GM18951 (cell line): ENCODE results near the gene APIP.
"Not testable (repeated sequence)": the region's sequence is repeated elsewhere in the genome, so short reads cannot be mapped to it uniquely, and the experiment has no call there.

ENCODE experiments used
- POLR2A ChIP-seq: IDR thresholded peaks from 4 replicates; pipeline ENCODE4 v1.6.1; 2011; ENCODE audit warnings: mild to moderate bottlenecking; ENCODE audit not compliant: insufficient read length, insufficient read depth; ENCODE audit errors: extremely low read depth
- in situ Hi-C: fragments of 300-500 bp; cut with MboI; formaldehyde crosslinking; loops from one replicate; pipeline ENCODE4 v1.12.0; 2022; ENCODE audit warnings: low sequenced_read_pairs, mixed read lengths, inconsistent platforms; ENCODE audit not compliant: unreplicated experiment

The APIP gene

GRCh38 chr11:34915136-34916014 is 804 bp downstream of the APIP start:
- TF ChIP-seq POLR2A, result no peak

GRCh38 chr11:34913556-34913955 is 2.6 kb downstream of the APIP start:
- in situ Hi-C loops, result not testable (repeated sequence)

More at GRCh38 chr11:34915136-34916014, 804 bp downstream of the APIP start:
- in situ Hi-C loops, result no loop called here

GRCh38 chr11:34911676-34912075 is 4.5 kb downstream of the APIP start:
- no peak for TF ChIP-seq POLR2A

GRCh38 chr11:34910817-34911216 is 5.4 kb downstream of the APIP start:
- no peak for TF ChIP-seq POLR2A
- in situ Hi-C loops, result no loop called here

More at GRCh38 chr11:34911676-34912075, 4.5 kb downstream of the APIP start:
- in situ Hi-C loops, result no loop called here

- no peak for TF ChIP-seq POLR2A
- in situ Hi-C loops, result no loop called here
Observed at GRCh38 chr11:34909955-34910354, 6.2 kb downstream of the APIP start.

GRCh38 chr11:34909415-34909814 is 6.8 kb downstream of the APIP start:
- TF ChIP-seq POLR2A, result no peak
- in situ Hi-C loops, result no loop called here

GRCh38 chr11:34907934-34908593 is 8.1 kb downstream of the APIP start:
- no peak for TF ChIP-seq POLR2A
- in situ Hi-C loops, result no loop called here

GRCh38 chr11:34905666-34906065 is 10.5 kb downstream of the APIP start:
- TF ChIP-seq POLR2A, result no peak
- in situ Hi-C loops, result no loop called here

- TF ChIP-seq POLR2A, result no peak
- in situ Hi-C loops, result no loop called here
Observed at GRCh38 chr11:34904421-34904955, 11.7 kb downstream of the APIP start.

- in situ Hi-C loops, result loop anchor here (10.0 kb wide), 1 partner anchor 315 kb away; no protein-coding TSS in a partner anchor
- no peak for TF ChIP-seq POLR2A
Observed at GRCh38 chr11:34899633-34900016, 16.6 kb downstream of the APIP start.

GRCh38 chr11:34898474-34898873 is 17.7 kb downstream of the APIP start:
- TF ChIP-seq POLR2A, result no peak
- in situ Hi-C loops, result loop anchor here (10.0 kb wide), 1 partner anchor 314 kb away; no protein-coding TSS in a partner anchor

- no peak for TF ChIP-seq POLR2A
- in situ Hi-C loops, result loop anchor here (10.0 kb wide), 1 partner anchor 313 kb away; no protein-coding TSS in a partner anchor
Observed at GRCh38 chr11:34897171-34897870, 18.9 kb downstream of the APIP start.

- in situ Hi-C loops, result loop anchor here (10.0 kb wide), 1 partner anchor 311 kb away; no protein-coding TSS in a partner anchor
Observed at GRCh38 chr11:34896191-34896590, 20.0 kb downstream of the APIP start.

GRCh38 chr11:34893416-34893815 is 22.8 kb downstream of the APIP start:
- TF ChIP-seq POLR2A, result no peak
- in situ Hi-C loops, result loop anchor here (10.0 kb wide), 1 partner anchor 309 kb away; no protein-coding TSS in a partner anchor
